Stimulated activated CD4-positive, alpha-beta T cell treated with anti-CD3 and anti-CD28 coated beads, Interleukin-15, amount 100 ng/mL, for 48 hours (primary cell): ENCODE data around the gene RUNX2.

Experiments used
- DNase-seq, 2 donors: peaks; one replicate each; pipeline ENCODE4 v3.0.0-alpha.2; 2020; ENCODE audit warnings: low read depth in 2 of 2

The RUNX2 gene

DNA sequence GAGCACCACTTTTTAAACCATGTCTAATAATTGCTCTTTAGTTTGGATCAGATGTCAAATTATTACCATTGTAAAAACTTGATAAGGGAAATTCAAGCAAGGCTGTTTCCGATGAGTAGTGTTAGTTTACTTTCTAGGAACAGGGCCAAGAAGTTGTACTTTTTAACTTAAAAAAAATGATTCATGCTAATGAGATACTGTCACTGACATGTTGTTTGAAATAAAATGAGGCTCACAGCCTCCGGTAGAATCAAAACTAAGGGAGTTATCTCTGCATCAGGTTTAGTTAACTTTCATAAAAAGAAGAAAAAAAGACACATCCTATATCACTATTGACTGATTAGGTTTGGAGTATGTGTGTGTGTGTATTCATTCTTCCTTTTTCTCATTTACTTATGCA lies 104.8 kb downstream of the RUNX2 start:
- DNase-seq = no peak

GRCh38 chr6:45433533-45434380 lies 105.6 kb downstream of the RUNX2 start:
- no peak for DNase-seq

GRCh38 chr6:45434381-45434700 lies 106.2 kb downstream of the RUNX2 start:
- no peak for DNase-seq

- DNase-seq = peak in 1 of 2 donors; percentile 51
Observed at GRCh38 chr6:45436544-45437438, 108.7 kb downstream of the RUNX2 start.

DNA sequence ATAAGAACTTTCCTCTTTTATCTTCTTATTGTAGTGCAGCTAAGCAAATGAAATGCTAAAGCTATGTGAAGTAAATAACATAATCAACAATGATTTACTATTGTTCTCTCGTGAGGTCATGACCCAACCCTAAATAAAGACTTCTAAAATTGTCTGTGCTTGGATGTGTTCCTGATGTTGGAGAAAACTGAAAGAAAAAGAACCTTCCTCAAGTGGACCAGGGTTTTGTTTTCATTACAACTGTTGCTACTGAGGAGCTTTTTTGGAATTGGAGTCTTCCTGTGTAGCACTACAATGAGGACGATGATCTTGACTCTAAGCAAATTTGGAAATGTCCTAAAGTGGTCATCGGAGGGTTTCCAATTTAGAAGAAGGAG lies 109.3 kb downstream of the RUNX2 start:
- no peak for DNase-seq

DNA sequence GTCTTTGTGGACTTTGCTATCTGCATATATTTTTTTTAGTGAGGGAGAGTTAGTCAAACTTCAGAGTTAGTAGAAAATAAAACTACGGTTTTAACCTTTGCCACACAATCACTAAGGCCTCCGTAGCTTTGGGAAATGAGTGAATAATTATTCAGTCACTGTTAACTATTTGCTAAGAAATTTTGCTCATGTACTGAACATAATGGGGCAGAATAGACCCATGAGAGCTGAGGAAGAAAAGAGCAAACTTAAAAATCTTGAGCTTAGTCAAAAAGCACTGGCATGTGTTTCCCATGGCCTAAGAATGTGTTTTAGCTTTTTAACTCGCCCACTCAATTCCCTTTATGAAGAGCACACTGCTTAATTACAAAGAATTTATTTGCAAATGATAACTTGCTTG lies 110.0 kb downstream of the RUNX2 start:
- DNase-seq = no peak

GRCh38 chr6:45438849-45439406 lies 110.8 kb downstream of the RUNX2 start:
- DNase-seq = no peak

DNA sequence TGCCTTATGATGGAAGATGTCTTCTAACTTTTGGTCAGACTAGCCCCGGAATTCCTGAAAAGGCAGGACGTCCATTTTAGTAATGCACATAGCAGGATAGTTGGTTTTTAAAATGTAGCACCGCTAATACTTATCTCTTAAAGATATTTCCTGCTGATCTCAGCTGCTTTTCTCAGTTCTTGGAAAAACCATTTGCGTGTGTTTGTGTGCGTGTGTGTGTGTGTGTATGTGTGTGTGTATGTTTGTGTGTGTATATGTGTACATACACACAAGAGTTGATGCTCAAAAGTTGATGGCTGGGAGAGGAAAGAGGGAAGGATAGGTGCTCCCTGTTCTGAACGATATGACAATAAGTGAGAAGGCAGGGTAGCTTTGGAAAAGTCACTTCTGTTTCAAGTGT lies 111.3 kb downstream of the RUNX2 start:
- DNase-seq = no peak

GRCh38 chr6:45439861-45440388 lies 111.8 kb downstream of the RUNX2 start:
- no peak for DNase-seq

DNA sequence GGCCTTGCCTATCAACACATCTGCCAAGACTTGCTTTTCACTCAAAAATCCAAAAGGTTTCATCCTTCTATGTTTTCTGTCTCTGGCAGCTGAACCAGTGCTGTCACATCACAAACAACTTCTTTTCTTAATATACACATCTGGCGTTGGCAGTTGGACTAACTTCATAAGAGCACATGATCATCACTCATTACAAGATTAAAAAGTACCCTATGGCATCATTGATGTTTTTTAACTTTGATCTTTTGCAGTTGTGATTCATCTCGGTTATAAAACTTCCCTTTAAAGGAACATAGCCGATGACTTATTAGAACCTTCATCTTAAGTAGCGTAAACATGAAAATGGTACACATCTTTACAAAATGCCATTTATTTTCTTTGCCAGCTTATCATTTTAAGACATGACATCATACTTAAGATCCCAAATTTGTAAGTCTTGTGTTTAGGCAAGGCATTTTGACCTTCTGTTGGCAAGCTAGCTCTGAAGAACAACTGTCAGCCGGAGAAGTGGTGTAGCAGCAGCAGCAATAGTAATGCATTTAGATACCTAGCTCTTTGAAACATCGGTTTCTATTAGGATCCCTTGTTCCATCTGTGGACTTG lies 113.8 kb downstream of the RUNX2 start:
- no peak for DNase-seq

GRCh38 chr6:45442716-45443115 lies 114.6 kb downstream of the RUNX2 start:
- DNase-seq = no peak

DNA sequence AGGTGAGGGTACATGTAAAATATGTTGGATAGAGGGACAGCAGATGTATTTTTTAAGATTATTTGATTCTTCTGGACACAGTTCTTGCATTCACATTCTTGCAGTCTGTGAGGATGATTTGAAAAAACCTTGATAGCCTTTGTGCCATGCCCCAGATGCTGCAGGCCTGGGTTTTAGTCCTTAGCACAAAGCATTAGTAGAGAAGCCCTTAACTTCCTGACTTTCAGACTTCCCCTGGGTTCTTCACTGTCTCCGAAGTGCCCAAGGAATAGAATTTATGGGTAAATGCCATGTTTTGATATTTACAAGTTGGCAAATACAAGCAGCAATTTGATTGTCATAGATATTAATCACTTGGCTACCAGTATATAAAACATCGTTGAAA lies 117.2 kb downstream of the RUNX2 start:
- DNase-seq = no peak

- DNase-seq = no peak
Observed at GRCh38 chr6:45445749-45446549, 117.8 kb downstream of the RUNX2 start.

- DNase-seq = no peak
Observed at GRCh38 chr6:45447005-45447404, 118.9 kb downstream of the RUNX2 start.

GRCh38 chr6:45447716-45448115 lies 119.6 kb downstream of the RUNX2 start:
- DNase-seq = no peak

DNA sequence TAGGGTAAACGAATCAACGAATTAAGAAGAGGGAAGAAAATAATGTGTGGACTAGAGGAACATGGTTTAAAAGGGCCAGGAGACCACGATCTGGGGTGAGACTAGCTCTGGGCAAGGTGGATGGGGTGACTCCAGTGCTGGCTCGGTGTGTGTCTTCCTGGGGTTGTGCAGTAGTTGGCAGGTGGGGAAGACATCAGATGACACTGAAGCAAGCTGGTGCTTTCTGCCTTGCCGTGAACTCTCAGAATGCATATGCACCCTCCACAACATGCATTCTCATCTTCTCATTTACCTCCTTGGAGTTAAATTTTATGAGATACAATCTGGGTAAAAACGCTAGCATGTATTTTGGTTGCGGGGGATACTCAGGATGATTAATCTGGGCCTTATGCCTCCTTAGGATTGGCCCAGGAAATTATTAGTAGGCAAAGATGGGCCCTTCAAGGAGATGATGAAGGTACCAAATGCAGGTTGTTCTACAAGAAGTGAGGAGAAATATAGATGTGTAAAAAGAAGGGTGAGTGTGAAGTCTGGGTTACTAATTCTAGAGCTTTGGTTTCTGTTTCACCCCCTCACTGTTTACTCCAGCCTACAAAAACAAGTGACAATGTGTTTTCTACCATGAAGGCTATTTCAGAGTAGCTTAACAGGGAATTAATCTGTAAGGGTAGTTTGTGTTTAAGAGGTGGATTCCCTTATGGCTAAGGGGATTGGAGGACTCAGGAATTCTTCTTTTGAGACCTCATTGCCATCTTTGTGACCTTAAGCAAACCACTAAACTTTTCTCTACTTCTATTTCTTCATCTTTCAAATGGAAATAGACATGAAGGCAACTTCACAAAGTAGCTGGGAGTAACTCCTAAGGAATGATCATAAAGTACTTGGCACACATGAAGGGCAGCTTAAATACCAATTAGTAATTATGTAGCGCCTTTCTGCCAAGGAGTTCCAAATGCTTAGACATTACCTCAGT lies 120.6 kb downstream of the RUNX2 start:
- DNase-seq = no peak

DNA sequence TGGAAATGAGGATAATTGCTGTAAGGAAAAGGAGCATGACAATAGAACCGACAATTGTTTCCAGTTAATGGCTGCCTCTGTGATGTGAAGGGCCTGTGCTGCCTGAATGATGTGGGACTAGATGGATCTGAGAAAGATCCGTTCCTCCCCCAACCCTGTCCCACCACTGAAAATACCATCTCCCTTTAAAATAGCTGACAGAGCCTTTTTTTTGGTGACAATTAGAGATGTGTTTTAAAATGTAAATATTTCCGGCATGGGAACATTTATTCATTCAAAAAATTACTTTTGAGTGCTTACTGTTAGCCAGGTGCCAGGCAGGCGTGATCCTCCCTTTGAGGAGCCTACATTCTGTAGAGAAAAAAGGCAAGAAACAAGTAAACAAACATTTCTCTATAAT lies 122.0 kb downstream of the RUNX2 start:
- DNase-seq = no peak

DNA sequence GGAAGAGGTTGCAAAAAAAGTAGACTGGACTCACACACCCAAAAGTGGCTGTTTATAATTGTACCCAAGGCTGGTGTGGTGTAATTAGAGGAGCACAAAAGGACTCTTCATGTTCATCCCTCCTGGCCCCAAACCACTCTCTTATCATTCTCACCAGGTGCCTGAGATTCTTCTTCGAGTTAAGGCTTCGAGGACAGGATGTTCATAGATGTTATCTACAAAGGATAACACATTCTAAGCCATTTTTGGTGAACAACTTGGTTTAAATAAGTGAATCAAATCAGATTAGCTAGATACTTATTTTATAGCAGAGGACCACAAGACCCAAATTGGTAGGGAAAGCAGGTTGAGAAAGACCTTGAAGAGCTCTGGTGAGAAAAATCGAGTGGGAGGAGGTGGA lies 122.7 kb downstream of the RUNX2 start:
- no peak for DNase-seq

DNA sequence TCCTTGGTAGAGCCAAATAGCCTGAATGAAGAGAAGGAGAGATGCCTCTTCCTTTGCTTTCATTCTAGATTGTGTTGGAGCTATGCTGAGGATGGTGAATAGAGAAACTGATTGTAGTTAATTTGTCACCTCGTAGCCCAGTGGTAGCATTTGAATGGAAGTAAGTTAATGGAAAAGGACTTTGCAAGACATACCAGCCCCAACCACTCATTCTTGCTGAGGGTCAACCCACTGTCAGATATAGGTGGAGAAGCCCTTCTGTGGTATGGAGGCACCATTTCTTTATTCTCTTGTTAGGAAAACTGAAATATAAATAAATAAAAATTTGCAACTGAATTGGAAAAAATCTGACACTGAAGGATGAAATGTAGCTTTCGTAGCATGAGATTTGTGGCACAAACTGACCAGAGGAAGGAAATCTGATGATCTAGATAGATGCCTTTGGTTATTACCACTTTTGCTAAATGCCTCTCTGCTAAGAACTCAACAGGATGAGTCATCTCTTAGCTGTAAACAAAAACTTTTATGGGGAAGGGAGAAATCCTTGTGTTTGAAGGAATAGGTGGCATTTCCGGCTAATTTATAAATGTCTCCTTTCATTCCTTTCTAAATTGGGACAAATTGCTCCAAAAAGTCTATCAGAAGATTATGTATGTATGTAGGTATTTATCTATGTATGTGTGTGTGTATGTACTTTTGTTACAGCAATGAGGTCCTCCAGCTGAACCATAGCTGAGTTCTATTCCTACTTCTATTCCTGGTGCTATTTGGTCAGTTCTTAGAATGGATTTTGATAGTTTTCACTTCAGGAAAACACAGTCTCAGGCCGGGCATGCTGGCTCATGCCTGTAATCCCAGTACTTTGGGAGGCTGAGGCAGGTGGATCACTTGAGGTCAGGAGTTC lies 126.1 kb downstream of the RUNX2 start:
- no peak for DNase-seq
